IPS-NIHi7 (cell line): ENCODE measurements around the gene CELSR3.

Experiments
- DNase-seq: peaks from one replicate; pipeline ENCODE4 v3.0.0; 2012; ENCODE audit warnings: mixed read lengths; ENCODE audit errors: extremely low spot score

The CELSR3 gene

GRCh38 chr3:48599509-48600285 lies 63.0 kb downstream of the CELSR3 start:
- no peak for DNase-seq

GRCh38 chr3:48599077-48599501 lies 63.6 kb downstream of the CELSR3 start:
- no peak for DNase-seq

- DNase-seq = no peak
These were observed 64.2 kb downstream of the CELSR3 start for GRCh38 chr3:48598323-48599076.

GRCh38 chr3:48597408-48597800 lies 65.3 kb downstream of the CELSR3 start:
- no peak for DNase-seq

GRCh38 chr3:48596676-48597407 lies 65.8 kb downstream of the CELSR3 start:
- no peak for DNase-seq

GRCh38 chr3:48596157-48596556 lies 66.5 kb downstream of the CELSR3 start:
- DNase-seq = no peak

- peak; percentile 78 for DNase-seq
These were observed 67.1 kb downstream of the CELSR3 start for GRCh38 chr3:48595526-48596121.

- peak; percentile 68 for DNase-seq
These were observed 67.6 kb downstream of the CELSR3 start, which contains the start of gene COL7A1 for GRCh38 chr3:48595075-48595525. COL7A1 (minus strand) TSS chr3:48595329; CDS start chr3:48595159, 170 bp downstream.

GRCh38 chr3:48594417-48595049 lies 68.2 kb downstream of the CELSR3 start:
- peak; percentile 50 for DNase-seq

- DNase-seq = no peak
These were observed 69.3 kb downstream of the CELSR3 start for GRCh38 chr3:48593337-48593736.

GRCh38 chr3:48592519-48593087 lies 70.1 kb downstream of the CELSR3 start:
- no peak for DNase-seq

GRCh38 chr3:48591886-48592518 lies 70.7 kb downstream of the CELSR3 start:
- DNase-seq = no peak

- DNase-seq = no peak
These were observed 71.2 kb downstream of the CELSR3 start for GRCh38 chr3:48591436-48591835.

- DNase-seq = no peak
These were observed 74.5 kb downstream of the CELSR3 start for GRCh38 chr3:48588230-48588629.

GRCh38 chr3:48587686-48588085 lies 75.0 kb downstream of the CELSR3 start:
- no peak for DNase-seq
